Keratinocyte (primary cell): ENCODE measurements around the gene FBXL13. TPM values are rescaled to one million over a fixed set of nuclear protein-coding genes. Genes with fewer than 3 reads are reported as not detected.

ENCODE experiments used
- DNase-seq: peaks from one replicate; pipeline ENCODE4 v3.0.0-alpha.2; 2011; ENCODE audit warnings: low read depth, missing footprints, low spot score
- FAIRE-seq: peaks from 2 replicates; lab custom pipeline; 2011; peaks lifted over from hg19 to GRCh38; lab: Jason Lieb, UNC
- H2AFZ ChIP-seq: 2 replicates; pipeline ENCODE4 v1.6.0; 2012; ENCODE audit warnings: low read length, control low read depth, inconsistent platforms; ENCODE audit not compliant: control insufficient read depth
- H3K27ac ChIP-seq: 2 replicates; pipeline ENCODE4 v1.5.1; 2011; ENCODE audit warnings: low read length; ENCODE audit not compliant: control insufficient read depth, insufficient read depth
- H3K27me3 ChIP-seq: 3 replicates; pipeline ENCODE4 v1.6.0; 2011; ENCODE audit warnings: low read length; ENCODE audit not compliant: control insufficient read depth, insufficient read depth; ENCODE audit errors: extremely low read depth
- H3K36me3 ChIP-seq, 2 experiments: 2 replicates in 1 of 2; 3 replicates in 1 of 2; pipeline ENCODE4 v1.5.1; 2011; ENCODE audit warnings: low read length in 2 of 2, mild to moderate bottlenecking in 1 of 2; ENCODE audit not compliant: control insufficient read depth in 2 of 2, insufficient read depth in 2 of 2; ENCODE audit errors: extremely low read depth in 1 of 2
- H3K4me1 ChIP-seq: 3 replicates; pipeline ENCODE4 v1.5.1; 2011; ENCODE audit warnings: low read length; ENCODE audit not compliant: control insufficient read depth, insufficient read depth; ENCODE audit errors: extremely low read depth
- H3K4me2 ChIP-seq: 3 replicates; pipeline ENCODE4 v1.6.0; 2011; ENCODE audit warnings: low read depth, low read length; ENCODE audit not compliant: control insufficient read depth, insufficient read depth; ENCODE audit errors: extremely low read depth
- H3K4me3 ChIP-seq, 3 experiments: fragments of 200-600 bp in 1 of 3; sonication (generic) in 1 of 3; 2 replicates in 2 of 3; 3 replicates in 1 of 3; pipeline ENCODE4 v1.5.1; 2011 to 2016; ENCODE audit warnings: low read length in 3 of 3, mild to moderate bottlenecking in 3 of 3, control low read depth in 2 of 3, inconsistent platforms in 1 of 3, low read depth in 1 of 3, mixed read lengths in 1 of 3, mixed run types in 1 of 3, moderate library complexity in 1 of 3; ENCODE audit not compliant: control insufficient read depth in 2 of 3, insufficient read depth in 2 of 3; ENCODE audit errors: extremely low read depth in 1 of 3
- H3K79me2 ChIP-seq: 2 replicates; pipeline ENCODE4 v1.6.0; 2012; ENCODE audit warnings: low read length; ENCODE audit not compliant: control insufficient read depth, insufficient read depth
- H3K9ac ChIP-seq: 3 replicates; pipeline ENCODE4 v1.6.0; 2011; ENCODE audit warnings: low read length; ENCODE audit not compliant: control insufficient read depth, insufficient read depth; ENCODE audit errors: extremely low read depth
- H3K9me1 ChIP-seq: 3 replicates; pipeline ENCODE4 v1.6.0; 2011; ENCODE audit warnings: low read length; ENCODE audit not compliant: control insufficient read depth, insufficient read depth; ENCODE audit errors: extremely low read depth
- H3K9me3 ChIP-seq: 2 replicates; pipeline ENCODE4 v1.5.1; 2012; ENCODE audit warnings: low read depth, low read length; ENCODE audit not compliant: control insufficient read depth
- H4K20me1 ChIP-seq: 3 replicates; pipeline ENCODE4 v1.6.0; 2011; ENCODE audit warnings: low read length; ENCODE audit not compliant: control insufficient read depth, insufficient read depth; ENCODE audit errors: extremely low read depth
- CTCF ChIP-seq, 3 experiments: IDR thresholded peaks in 1 of 3; conservative IDR thresholded peaks in 1 of 3; optimal IDR thresholded peaks in 1 of 3; 2 replicates in 2 of 3; 3 replicates in 1 of 3; pipeline versions ENCODE3 to v1.5.1; 2011; ENCODE audit warnings: low read length in 3 of 3, mild to moderate bottlenecking in 3 of 3, moderate library complexity in 2 of 3, control low read depth in 1 of 3, inconsistent platforms in 1 of 3; ENCODE audit not compliant: insufficient read depth in 2 of 3; ENCODE audit errors: extremely low read depth in 1 of 3
- EZH2 ChIP-seq: IDR thresholded peaks from one replicate; pipeline ENCODE4 v1.6.1; 2012; ENCODE audit warnings: inconsistent platforms, mild to moderate bottlenecking, low read length, moderate library complexity
- dilution Hi-C: fragments of 300-500 bp; cut with MboI; formaldehyde crosslinking; loops from one replicate; pipeline ENCODE4 v1.7.0; 2020; ENCODE audit warnings: low sequenced_read_pairs; ENCODE audit not compliant: extremely low pct_ligation_motif_present
- polyA plus RNA-seq, 5 experiments: library from polyadenylated mRNA; depleted of rRNA in 3 of 5; stranded (reverse) in 3 of 5; stranded (forward) in 1 of 5; unstranded in 1 of 5; fragments of >200 nt; gene quantifications; 1 replicate in 1 of 5; 2 replicates in 3 of 5; 3 replicates in 1 of 5; pipeline versions ENCODE4 v1.2.1 to v1.2.3, GENCODE V29; 2011 to 2012; ENCODE audit warnings: missing spikeins in 2 of 5, low read depth in 1 of 5, low replicate concordance in 1 of 5

FBXL13 gene
- polyA plus RNA-seq, 1 donor (not counting 4 experiments of a cell fraction or from before 2014, with no cell fraction given), result 0.20 TPM

- Histone ChIP-seq H3K36me3 (no peaks in the 10 kb centered on the region), H3K4me1 (peaks cover 21% of the 10 kb centered on the region), H3K27ac (no peak overlapping the region), H3K4me3 (no peak overlapping the region), H4K20me1 (no peaks in the 10 kb centered on the region), H3K9me3 (no peaks in the 10 kb centered on the region), H3K27me3 (no peaks in the 10 kb centered on the region), H3K4me2 (no peak overlapping the region), H2AFZ (no peak overlapping the region), H3K9me1 (no peaks in the 10 kb centered on the region), H3K79me2 (no peaks in the 10 kb centered on the region), H3K9ac (no peak overlapping the region)
- dilution Hi-C loops, result no loop called here
- DNase-seq (no peak), FAIRE-seq (no peak)
- no peak for TF ChIP-seq EZH2
- no peak for TF ChIP-seq CTCF (optimal IDR thresholded peaks at IDR 0.05 in 1 of 3, IDR thresholded peaks at IDR 0.05 in 1 of 3, conservative IDR thresholded peaks at IDR 0.05 in 1 of 3; ENCODE audit: extremely low read depth in 1 of 3, insufficient read depth in 2 of 3, low read length in 3 of 3)
These were observed 184.2 kb downstream of the FBXL13 start for GRCh38 chr7:102890292-102890970.

GRCh38 chr7:102889851-102890250 lies 184.7 kb downstream of the FBXL13 start:
- DNase-seq (no peak), FAIRE-seq (no peak)
- H3K27me3 ChIP-seq, result no peaks in the 10 kb centered on the region
- H3K4me3 ChIP-seq, result no peak overlapping the region
- H3K27ac ChIP-seq, result no peak overlapping the region
- H3K9ac ChIP-seq, result no peak overlapping the region
- no peaks in the 10 kb centered on the region for H4K20me1 ChIP-seq
- TF ChIP-seq EZH2, result no peak
- TF ChIP-seq CTCF (optimal IDR thresholded peaks at IDR 0.05 in 1 of 3, IDR thresholded peaks at IDR 0.05 in 1 of 3, conservative IDR thresholded peaks at IDR 0.05 in 1 of 3; ENCODE audit: extremely low read depth in 1 of 3, insufficient read depth in 2 of 3, low read length in 3 of 3), result no peak
- H3K9me1 ChIP-seq, result no peaks in the 10 kb centered on the region
- H3K9me3 ChIP-seq, result no peaks in the 10 kb centered on the region
- H3K79me2 ChIP-seq, result no peaks in the 10 kb centered on the region
- H3K36me3 ChIP-seq, result no peaks in the 10 kb centered on the region
- H2AFZ ChIP-seq, result no peak overlapping the region
- no peak overlapping the region for H3K4me2 ChIP-seq
- dilution Hi-C loops, result no loop called here
- peaks cover 21% of the 10 kb centered on the region for H3K4me1 ChIP-seq
